GM12865 (cell line): ENCODE results near the gene ZNF215.

ENCODE experiments used
- DNase-seq: peaks from one replicate; pipeline ENCODE4 v3.0.0; 2010; ENCODE audit warnings: low read depth
- H3K4me3 ChIP-seq: 2 replicates; pipeline ENCODE4 v1.5.1; 2011; ENCODE audit warnings: mild to moderate bottlenecking, low read depth, low read length, control low read depth
- TF ChIP-seq, protein P1 (sequence below): IDR thresholded peaks from 2 replicates; pipeline ENCODE4 v1.5.1; 2011; ENCODE audit warnings: low read length, control low read depth, low read depth, inconsistent platforms; ENCODE audit not compliant: insufficient read depth; ENCODE audit errors: missing control alignments

Gene ZNF215

DNA sequence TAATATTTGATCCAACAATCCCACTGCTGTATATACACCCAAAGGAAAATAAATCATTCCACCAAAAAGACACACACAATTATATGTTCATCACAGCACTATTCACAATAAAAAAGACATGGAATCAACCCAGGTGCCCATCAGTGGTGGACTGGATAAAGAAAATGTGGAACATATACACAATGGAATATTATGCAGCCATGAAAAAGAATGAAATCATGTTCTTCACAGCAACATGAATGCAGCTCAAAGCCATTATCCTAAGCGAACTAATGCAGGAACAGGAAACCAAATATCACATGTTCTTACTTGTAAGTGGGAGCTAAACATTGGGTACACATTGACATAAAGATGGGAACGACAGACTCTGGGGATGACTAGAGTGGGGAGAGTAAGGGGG lies 6.5 kb upstream of the ZNF215 start:
- no peak overlapping the region for H3K4me3 ChIP-seq
- DNase-seq, result no peak
- TF ChIP-seq, protein P1, sequence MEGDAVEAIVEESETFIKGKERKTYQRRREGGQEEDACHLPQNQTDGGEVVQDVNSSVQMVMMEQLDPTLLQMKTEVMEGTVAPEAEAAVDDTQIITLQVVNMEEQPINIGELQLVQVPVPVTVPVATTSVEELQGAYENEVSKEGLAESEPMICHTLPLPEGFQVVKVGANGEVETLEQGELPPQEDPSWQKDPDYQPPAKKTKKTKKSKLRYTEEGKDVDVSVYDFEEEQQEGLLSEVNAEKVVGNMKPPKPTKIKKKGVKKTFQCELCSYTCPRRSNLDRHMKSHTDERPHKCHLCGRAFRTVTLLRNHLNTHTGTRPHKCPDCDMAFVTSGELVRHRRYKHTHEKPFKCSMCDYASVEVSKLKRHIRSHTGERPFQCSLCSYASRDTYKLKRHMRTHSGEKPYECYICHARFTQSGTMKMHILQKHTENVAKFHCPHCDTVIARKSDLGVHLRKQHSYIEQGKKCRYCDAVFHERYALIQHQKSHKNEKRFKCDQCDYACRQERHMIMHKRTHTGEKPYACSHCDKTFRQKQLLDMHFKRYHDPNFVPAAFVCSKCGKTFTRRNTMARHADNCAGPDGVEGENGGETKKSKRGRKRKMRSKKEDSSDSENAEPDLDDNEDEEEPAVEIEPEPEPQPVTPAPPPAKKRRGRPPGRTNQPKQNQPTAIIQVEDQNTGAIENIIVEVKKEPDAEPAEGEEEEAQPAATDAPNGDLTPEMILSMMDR, result no peak

DNA sequence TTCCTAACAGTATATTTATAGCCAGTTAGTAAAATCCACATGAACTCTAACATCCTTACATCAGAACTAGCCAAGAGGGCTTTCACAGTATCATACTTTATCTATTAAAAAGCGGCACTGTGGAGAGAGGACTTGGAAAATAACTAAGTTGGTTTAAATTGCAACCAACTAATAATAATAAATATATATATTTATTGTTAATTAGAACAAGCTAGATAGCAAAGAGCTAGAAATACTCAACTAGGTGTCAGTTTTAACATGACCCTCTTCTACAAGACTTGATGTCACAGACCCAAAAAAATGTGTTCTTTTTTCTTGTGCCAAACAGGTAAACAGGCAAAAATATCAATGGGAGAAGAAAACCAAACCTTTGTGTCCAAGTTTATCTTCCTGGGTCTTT lies 5.5 kb upstream of the ZNF215 start, which contains the start of gene OR2D3:
Gene OR2D3 (plus strand): TSS at position 301 of the 400 bp plus-strand sequence. CDS start 0 bp downstream, at position 301.
- DNase-seq, result no peak
- TF ChIP-seq, protein P1, result no peak
- no peak within 1 kb of the TSS for H3K4me3 ChIP-seq

DNA sequence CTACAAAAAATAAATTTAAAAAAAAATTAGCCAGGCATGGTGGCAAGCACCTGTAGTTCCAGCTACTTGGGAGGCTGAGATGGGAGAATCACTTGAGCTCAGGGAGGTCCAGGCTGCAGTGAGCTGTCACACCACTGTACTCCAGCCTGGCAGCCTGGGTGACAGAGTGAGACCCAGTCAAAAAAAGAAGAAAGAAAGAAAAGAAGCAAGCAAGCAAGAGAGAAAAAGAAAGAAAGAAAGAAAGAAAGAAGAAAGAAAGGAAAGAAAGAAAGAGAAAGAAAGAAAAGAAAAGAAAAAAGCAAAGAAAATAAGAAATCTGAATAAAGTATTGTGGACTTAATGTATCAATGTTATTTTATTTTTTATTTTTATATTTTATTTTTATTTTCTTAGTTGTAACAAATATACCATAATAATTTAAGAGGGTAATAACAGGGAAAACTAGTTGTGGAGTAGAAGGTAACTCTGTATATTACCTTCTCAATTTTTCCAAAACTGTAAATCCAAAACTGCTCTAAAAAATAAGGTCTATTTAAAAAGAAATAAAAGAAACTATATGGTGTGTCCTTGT lies 1.1 kb upstream of the ZNF215 start:
- no peak overlapping the region for H3K4me3 ChIP-seq
- TF ChIP-seq, protein P1, result no peak
- DNase-seq, result no peak

GRCh38 chr11:6925636-6926207 lies 504 bp upstream of the ZNF215 start:
- peak overlapping the region; percentile 88 for H3K4me3 ChIP-seq
- TF ChIP-seq, protein P1, result no peak
- peak; percentile 18 for DNase-seq

- peak overlapping the region; percentile 88 for H3K4me3 ChIP-seq
- DNase-seq, result peak; percentile 72
- TF ChIP-seq, protein P1, result no peak
Measured at GRCh38 chr11:6927030-6927617, 898 bp downstream of the ZNF215 start.

DNA sequence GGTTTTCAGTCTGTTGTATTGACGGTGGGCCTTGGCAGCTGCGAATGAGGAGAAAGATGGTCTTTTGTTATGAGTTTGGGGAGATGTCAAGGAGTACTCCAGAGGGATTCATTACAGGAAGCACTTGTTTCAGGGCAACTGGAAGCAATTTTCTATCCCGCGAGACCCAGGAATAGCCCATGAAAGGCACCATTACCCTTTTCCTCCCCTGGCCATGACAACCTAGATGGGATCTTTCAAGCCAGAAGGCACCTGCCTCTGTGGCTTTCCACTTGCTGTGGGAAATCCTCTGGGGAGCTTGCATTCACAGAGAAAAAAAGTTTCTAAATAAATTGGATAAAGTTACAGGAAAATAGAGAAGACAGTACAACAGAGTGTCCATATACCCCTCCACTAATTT lies 2.7 kb downstream of the ZNF215 start:
- TF ChIP-seq, protein P1, result no peak
- no peak for DNase-seq
- H3K4me3 ChIP-seq, result no peak overlapping the region
